GM19240 (cell line): ENCODE results near the gene RARRES1.
A peak's percentile ranks its signal among the peaks of the same experiment; 100 is the strongest.

Source experiments
- DNase-seq: peaks from one replicate; pipeline ENCODE4 v3.0.0; 2011; ENCODE audit warnings: low spot score; ENCODE audit not compliant: insufficient read length

The RARRES1 gene, protein sequence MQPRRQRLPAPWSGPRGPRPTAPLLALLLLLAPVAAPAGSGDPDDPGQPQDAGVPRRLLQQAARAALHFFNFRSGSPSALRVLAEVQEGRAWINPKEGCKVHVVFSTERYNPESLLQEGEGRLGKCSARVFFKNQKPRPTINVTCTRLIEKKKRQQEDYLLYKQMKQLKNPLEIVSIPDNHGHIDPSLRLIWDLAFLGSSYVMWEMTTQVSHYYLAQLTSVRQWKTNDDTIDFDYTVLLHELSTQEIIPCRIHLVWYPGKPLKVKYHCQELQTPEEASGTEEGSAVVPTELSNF

DNA sequence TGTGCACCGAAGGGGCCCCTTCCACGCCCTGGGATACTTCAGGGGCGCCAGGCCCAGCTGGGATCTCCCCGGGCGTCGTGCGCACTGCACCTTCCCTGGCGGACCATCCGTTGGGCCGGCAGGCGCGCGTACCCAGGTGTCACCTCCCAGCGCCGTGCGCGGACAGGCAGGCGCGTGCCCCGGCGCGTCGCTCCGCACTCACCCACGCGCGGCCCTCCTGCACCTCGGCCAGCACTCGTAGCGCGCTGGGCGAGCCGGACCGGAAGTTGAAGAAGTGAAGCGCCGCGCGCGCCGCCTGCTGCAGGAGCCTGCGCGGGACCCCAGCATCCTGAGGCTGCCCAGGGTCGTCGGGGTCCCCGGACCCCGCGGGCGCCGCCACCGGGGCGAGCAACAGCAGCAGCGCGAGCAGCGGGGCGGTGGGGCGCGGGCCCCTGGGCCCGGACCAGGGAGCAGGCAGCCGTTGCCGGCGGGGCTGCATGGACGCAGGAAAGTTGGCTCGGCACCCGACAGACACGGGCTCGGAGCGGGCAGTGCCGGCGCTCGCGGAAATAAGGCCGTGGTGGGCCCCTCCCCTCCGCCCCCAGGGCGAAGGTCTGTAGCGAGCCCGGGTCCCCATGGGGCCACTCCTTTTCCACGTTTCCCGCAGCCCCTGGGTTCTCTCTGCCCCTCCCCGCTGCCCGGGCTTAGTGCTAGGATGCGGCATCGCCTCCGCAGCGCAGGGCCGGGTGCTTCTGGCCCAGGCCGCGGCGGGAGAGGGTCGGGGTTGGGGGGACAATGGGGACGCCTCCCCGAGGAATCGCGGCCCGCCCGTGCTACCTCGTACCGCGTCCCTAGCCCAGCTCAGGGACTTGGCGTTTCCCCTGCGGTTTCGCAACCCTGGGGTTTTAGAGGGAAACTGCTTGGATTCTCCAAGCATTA lies at the start of gene RARRES1:
Gene RARRES1 (minus strand): TSS at position 520 of the 918 bp plus-strand sequence. CDS start 42 bp downstream, at position 478.
- DNase-seq = peak; percentile 35

DNA sequence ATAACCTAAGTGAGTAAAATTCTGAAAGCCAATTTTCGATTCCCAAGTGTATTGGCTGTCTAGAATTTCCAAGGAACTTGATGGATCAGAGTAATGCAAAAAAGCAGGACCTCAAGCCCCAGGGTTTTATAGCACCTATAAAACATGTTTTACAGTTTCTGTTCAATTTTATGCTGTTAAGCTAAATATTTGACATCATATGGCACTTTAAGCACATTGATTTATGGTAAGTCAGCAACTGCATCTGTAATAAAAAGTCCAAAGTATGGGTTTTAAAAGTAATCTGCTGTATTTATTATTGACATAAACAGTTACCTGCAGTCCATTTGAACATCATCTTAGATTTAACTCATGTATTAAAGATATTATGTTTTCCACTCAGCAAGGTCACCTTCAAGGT lies 49.6 kb upstream of the RARRES1 start:
- no peak for DNase-seq

DNA sequence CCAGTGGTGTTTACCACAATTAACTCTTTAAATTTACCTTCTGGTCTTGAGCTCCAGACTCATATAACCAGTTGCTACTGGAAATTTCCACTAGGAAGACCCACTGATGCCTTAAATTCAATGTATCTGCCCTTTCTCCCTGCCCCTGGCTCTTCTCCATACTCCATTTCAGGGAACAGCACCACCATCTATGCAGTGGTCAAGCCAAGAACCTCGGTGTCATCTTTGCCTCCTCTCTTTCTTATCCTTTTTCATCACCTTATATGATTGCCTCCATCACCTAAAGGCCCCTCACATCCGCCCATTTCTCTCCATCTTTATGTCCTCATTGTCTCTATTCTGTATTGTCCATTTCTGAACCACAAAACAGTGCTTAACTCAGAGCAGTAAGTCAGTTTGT lies 48.9 kb upstream of the RARRES1 start:
- DNase-seq = no peak

DNA sequence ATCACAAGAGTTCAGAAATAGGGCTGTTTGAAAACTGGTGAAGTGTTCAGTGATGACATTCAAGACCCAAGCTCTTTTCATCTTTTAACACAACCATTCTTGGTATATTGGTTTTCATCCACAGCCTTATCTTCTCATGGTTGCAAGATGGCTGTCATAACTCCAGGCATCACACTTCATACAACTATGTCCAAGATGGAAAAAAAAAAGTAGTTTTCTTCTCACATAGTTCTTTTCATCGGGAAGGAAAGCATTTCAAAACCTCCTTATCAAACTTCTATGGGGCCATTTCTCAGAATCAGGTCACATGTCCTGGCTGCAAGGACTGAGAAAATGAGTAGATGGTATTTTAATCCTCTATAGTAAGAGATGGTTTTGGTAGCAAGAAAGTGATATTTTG lies 48.5 kb upstream of the RARRES1 start:
- DNase-seq = no peak

DNA sequence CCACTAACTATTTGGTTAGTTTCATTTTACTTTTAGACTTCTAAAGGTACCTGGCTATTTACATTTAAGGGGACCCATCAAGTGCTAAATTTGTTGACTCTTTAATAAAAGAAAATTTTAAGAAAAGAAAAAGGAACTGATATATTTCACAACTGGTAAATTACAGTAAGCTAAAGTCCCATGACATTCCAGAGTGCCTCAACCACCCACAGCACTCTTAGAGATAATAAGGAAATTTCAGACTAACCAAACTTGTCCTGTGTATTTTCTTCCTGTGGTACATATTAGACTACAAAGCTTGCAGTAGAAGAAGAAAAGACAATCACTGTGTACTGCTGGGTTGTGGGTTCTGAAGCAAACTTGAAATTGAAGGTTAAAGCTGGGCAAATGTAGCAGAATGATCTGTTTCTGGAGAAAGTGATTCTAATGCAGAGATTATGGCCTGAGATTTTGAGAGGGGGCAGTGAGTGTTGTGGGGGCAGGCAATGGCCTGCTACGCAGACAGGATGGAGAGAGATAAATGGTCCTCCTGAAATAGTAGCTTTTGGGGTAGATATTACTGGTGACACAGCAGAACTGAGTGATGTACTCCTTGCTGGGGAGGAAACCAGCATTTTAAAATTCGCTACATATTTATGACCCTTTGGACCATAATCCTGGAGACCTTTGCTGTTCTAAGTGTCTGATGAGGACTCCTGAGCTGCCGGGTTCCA lies 45.1 kb upstream of the RARRES1 start:
- no peak for DNase-seq

DNA sequence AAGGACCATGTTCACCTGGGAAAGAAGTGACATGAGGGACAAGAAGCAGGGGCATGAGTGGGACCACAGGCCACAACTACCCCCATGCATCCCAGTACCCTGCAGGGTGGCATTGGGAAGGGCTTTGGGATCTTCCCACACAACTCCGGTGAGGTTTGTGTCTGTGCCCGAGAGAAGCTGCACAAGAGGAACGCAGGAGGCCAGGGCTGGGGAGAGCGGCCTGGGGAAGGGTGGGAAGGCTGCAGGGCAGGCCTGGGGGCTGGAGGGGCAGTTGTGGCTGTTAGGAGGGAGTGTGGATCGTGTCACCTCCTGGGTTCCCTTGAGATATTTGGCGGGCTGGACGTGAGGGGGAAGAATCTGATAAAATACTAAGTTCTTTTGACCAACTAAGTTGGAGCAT lies 44.3 kb upstream of the RARRES1 start:
- DNase-seq = no peak

DNA sequence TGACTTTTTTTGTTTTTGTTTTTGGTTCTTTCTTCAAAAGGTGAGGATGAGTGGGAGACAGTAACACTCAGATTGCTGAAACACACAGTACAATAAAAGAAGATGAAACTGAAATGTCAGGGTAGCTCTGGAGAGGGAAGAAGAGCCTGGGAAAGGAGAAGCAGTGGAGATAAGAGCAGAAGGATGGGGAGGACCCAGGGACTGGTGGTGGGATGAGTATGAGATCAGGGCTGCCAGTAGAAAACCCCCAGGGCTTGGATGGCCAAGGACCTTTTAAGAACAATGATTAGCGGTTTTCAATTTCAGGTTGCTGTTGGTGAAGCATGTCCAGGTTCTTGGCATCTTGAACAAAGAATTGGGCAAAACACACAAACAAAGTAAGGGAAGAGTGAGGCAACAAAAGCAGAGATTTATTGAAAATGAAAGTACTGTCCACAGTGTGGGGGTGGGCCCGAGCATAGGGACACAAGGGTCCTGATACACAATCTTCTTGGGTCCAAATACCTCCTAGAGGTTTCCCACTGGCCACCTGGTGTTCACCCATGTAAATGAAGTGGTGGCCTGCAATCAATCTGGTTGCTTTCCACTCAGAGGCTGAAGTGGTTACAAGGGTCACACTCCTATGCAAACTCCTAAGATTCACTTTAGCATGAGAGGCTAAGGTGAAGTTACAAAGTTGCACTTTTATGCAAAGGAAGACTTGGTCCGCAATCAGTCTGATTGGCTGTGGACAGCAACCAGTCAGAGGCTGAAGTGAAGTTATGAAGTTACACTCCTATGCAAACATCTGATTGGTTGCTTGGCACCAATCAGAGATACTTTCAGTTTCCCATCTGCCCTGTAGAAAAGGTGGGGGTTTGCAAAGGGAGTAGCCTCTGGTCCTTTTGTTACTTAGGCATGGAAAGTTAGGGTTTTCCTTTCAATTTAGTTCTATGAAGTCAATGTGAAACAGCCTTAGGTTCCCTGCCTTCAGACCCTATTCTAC lies 43.5 kb upstream of the RARRES1 start:
- DNase-seq = no peak

DNA sequence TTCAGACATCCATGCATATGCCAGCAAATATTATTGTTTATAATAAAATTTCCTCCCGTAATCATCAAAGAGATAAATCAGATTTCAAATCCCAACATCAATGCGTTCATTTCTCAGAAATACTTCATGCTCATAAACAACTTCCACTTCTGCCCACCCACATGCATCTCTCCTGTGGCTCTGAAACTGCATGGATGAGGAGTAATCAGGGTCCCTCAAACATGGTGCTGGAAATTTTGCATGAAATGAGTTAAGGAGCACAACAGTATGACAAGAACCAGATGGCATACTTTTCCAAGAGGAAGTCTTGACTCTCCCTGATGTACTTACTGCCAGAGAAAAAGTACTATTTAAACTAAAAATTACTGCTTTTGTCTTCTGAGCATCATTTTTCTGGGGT lies 42.7 kb upstream of the RARRES1 start:
- DNase-seq = no peak

DNA sequence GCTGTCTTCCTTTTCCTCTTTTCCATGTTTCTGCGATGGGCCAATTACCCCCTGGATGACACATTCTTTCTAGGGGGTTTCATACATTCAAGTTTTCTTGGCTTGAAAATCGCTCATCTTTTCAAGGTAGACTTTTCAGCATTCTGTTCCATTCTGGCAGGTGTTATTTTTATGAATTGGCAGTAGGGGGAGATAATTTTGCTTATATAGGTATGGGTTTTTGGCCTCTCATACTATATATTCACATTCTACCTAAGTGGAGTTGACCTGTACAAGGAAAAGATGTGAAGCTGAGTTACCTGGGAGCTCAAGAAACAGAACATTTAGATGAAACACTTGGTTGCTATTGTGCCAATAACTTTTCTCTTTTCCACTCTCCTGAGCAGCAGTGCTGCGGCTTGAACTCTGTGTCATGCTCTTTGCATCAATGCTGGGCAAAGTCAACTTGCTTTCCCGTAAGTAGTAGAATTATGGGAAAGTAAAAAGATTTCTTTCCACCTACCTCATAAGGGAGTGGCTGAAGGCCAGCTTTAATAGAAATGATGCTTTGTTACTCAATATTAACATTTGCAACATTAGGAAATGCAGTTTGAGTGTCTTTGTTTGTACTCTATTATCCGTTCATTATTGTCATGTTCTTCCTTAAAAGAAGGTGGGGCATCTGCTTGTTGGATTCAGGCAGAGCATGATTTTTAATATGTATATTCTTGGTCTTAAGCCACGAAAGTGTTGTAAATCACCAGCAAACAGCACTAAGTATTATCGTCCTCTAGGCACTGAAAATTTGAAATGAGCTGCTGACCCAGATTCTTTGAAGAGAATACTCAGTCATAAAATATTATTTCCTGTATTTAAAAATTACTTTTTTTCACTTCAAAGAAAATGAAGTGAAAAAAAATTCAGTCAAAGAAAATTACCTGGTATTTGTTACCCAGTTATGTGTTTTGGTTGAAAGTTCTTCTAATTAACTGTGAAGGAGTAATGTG lies 41.9 kb upstream of the RARRES1 start:
- DNase-seq = no peak

DNA sequence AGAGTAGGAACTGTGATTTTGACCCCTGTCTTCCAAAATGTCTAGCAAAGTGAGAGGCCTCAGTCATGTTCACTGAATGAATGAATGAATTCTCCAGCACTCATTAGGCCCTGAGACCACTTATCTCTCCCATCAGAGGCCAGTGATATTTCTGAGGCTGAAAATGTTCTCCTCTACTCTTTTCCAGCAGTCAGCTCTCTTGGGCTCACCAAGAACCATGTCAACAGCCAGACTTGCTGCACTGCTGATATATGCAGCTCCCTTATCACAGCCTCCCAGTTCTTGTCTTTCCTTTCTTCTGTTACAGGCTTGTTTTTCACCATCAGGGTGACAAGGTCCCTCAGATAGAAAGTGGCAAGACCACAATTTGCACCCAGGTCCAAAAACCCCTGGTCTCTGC lies 40.9 kb upstream of the RARRES1 start:
- no peak for DNase-seq

DNA sequence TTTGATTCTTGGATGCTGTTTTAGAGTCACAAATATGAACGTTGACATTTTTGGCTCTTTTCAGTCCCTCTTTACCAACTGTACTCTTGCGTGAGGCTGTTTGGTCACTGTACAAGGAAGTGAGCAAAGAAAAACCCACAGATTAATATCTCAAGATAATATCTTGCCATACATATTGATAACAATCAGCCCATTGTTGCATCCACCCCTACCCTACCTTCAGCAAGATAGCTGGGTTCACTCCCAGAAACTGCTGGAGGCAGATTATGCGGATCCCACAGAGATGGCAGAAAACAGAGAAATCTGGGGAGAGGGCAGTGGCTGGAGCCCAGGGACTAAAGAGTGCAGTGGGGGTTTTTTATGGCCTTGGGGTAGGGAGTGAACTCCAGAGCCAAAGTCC lies 39.7 kb upstream of the RARRES1 start:
- no peak for DNase-seq

DNA sequence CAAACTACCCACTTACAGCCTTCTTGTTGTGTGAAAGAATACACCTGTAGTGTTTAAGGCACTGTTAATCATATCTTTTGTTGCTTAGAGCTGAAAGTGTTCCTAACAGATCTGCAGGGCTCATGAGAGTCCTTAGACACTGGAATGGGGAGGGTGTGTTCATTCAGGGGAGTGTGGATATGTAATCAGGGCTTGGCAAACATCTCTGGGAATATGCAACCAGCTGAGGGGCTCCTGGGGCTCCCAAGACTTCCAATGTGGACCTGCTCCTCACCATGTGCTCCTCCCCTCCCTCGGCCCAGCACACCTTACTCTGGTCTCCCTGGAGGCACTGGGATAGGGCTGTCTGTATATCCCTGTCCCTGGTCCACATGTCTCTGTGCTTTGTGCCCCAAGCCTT lies 39.3 kb upstream of the RARRES1 start:
- no peak for DNase-seq

DNA sequence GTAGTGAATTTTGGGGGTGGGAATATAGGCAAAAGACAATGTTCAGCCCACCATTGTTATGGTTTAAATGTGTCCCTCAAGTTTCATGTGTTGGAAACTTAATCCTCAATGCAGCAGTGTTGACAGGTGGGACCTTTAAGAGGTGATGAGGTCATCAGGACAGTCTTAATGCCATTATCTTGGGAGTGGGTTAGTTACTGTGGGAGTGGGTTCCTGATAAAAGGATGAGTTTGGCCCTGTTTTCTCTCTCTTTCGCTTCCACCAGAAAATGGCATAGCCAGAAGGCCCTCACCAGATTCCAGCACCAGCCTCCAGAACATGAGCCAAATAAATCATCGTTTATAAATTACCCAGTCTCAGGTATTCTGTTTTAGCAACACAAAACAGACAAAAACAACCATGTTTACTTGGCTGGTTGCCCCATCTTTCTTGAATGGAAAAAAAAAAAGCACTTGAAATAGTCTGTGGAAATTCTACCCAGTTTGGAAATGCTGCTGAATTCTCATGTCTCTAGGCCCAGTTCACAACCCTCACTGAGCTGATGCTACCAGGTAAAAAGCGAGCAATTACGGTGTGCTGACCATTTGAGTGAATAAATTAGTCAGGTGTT lies 38.6 kb upstream of the RARRES1 start:
- no peak for DNase-seq

DNA sequence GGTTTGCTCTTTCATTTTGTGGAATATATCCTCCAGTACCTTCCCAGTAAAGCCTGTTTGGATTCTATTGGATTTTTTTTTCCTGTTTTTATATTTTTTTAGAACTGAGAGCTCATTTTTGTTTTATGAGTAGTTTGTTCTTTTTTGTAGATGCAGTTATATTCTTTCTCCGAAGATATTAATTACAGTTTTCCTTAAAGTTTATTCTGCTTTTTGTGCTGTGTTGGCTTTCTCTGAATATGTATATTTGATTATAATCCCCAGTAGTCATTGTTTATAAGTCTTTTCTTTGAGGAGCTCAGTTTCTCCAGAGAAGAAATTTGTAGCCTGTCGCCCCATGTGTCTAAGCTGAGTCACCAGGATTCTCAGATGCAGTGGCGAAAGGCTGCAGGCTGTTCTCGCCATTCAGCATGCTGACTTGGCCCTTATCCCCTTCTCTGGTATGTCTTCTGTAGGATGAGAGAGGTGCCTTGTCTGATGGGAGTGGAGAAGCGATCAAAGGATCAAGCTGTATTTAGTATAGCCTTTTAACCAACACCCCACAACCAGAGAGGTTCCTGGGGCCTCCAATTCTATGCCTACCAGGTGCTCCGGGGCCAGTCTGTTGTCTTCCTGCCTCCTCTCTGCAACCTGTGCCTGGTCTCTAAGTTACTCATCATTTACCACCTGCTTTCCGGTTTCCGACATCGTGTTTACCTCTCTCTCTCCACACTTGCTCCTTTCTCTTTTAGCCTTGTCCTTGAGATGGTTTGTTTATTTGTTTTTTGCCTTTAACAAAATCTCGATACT lies 37.9 kb upstream of the RARRES1 start:
- DNase-seq = no peak

DNA sequence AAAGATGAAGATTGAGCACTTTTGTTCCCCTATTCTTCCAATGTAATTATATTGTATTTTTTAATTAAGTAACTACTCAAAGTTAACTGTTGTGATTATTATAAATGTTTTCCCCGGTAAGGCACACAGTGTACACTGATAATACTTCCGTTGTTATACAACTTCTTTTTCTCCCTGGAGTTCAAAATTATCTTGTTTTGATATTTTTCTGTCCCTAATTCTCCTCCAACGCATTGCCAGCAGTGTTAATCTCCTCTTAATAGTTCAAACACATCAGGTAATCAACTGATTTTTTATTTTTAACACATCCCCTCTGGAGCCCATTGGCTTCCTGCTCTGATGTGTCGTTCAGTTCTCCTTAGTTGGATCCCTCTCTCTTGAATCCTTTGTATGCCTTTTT lies 37.3 kb upstream of the RARRES1 start:
- DNase-seq = no peak

DNA sequence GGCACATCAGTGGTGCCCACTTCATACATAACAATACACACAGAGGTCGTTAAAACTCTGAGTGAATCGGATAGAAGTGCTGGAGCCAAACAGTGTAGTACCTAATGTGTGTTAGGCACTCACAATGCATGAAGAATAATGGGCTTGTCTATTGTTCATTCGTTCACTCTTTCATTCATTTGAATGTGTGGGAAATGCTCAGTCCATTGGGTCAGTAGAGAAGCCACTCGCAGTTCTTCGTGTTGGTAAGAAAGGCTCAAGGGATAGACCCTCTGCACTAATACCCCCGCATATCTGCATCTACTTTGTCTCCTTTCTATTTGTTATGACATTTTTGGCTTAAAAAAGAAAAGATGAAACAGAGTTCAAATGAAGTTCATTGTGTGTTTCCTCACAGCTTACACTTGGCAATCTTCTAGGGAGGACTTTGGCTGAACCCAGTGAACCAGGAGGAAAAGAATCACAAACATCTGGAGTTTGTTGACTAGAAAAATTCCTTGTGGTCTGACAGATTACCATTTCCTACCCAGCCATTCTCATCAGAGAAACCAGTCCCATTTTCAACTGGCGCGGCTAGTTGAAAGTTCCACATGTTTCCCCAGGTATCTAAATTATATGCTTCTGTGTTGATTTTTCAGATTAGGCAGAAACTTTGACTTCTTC lies 36.8 kb upstream of the RARRES1 start:
- no peak for DNase-seq

DNA sequence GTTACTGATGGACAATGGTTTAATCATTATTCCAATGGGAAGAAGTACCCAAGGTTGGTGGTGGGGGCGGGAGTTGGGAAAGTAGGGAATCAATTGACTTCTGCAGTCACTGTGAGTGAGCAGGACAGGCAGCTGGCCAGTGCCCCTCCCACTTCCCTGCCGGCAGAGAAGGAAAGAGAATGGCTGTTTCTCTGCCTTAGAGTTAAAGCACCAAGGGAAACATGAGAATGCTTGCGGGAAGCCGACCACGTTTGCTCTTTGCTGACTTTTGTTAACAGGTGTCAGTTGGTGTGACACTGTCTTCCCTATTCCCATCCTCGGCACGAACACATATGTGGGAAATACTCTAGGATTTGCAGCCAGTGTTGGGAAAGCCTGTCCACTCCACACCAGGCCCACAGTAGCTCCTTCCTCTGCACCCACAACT lies 36.1 kb upstream of the RARRES1 start:
- DNase-seq = no peak

DNA sequence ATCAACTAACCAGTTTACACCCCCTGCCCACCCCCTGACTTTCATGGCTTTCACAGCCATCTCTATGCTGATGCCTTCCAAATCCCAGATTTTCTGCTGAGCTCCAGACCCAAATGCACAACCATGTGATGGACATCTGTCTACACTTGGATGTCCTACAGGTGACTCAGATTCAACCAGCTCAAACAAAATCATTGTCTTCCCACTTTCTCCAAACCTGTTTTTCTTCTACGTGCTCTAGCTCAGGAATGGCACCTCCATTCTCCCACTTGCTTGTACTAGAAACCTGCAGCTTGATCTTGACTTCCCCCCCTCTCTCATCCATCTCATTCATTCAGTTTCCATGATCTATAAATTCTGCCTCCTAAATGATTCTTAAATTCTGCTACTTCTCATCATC lies 34.1 kb upstream of the RARRES1 start:
- DNase-seq = no peak
